GM10266 (cell line): ENCODE results near the gene ARHGEF4.

Experiments
- DNase-seq: peaks from one replicate; pipeline ENCODE4 v3.0.0; 2012; ENCODE audit errors: extremely low spot score
- CTCF ChIP-seq: IDR thresholded peaks from 2 replicates; pipeline ENCODE4 v1.5.1; 2012; ENCODE audit warnings: mild to moderate bottlenecking, low read depth; ENCODE audit not compliant: control insufficient read depth, insufficient read depth; ENCODE audit errors: missing control alignments

Gene ARHGEF4

GRCh38 chr2:130913891-130914290 lies 77.2 kb downstream of the ARHGEF4 start:
- no peak for DNase-seq
- no peak for TF ChIP-seq CTCF

GRCh38 chr2:130915149-130915548 lies 78.4 kb downstream of the ARHGEF4 start:
- DNase-seq, result no peak
- TF ChIP-seq CTCF, result no peak

GRCh38 chr2:130915595-130916437 lies 79.1 kb downstream of the ARHGEF4 start:
- TF ChIP-seq CTCF, result no peak
- DNase-seq, result no peak

GRCh38 chr2:130916438-130916705 lies 79.7 kb downstream of the ARHGEF4 start:
- no peak for TF ChIP-seq CTCF
- DNase-seq, result no peak

- TF ChIP-seq CTCF, result no peak
- DNase-seq, result no peak
Observed at GRCh38 chr2:130917006-130917688, 80.4 kb downstream of the ARHGEF4 start.

GRCh38 chr2:130918393-130918792 lies 81.7 kb downstream of the ARHGEF4 start:
- DNase-seq, result no peak
- TF ChIP-seq CTCF, result no peak
